H9 (cell line): Measurements from ENCODE around the gene HADH. TPM values are rescaled to one million over a fixed set of nuclear protein-coding genes. Genes with fewer than 3 reads are reported as not detected.

Experiments
- DNase-seq: peaks from one replicate; pipeline ENCODE4 v3.0.0-alpha.2; 2017
- H2AFZ ChIP-seq: one replicate; pipeline ENCODE4 v1.6.1; 2013; ENCODE audit warnings: mild to moderate bottlenecking, low read length, control low read depth, moderate library complexity
- H2AK5ac ChIP-seq: 2 replicates; pipeline ENCODE4 v1.6.1; 2013; ENCODE audit warnings: low read length, control low read depth, mixed read lengths; ENCODE audit not compliant: insufficient read length
- H2BK120ac ChIP-seq: one replicate; pipeline ENCODE4 v1.6.1; 2013; ENCODE audit warnings: low read depth, mild to moderate bottlenecking, low read length, control low read depth, inconsistent platforms; ENCODE audit not compliant: poor library complexity, severe bottlenecking
- H2BK12ac ChIP-seq: 2 replicates; pipeline ENCODE4 v1.6.1; 2013; ENCODE audit warnings: low read length, control low read depth, mixed read lengths, low read depth; ENCODE audit not compliant: insufficient read length
- H2BK15ac ChIP-seq: 2 replicates; pipeline ENCODE4 v1.6.1; 2013; ENCODE audit warnings: low read depth, low read length, control low read depth
- H2BK20ac ChIP-seq: one replicate; pipeline ENCODE4 v1.6.1; 2013; ENCODE audit warnings: low read depth, mild to moderate bottlenecking, low read length, control low read depth, inconsistent platforms; ENCODE audit not compliant: poor library complexity, severe bottlenecking
- H2BK5ac ChIP-seq: 2 replicates; pipeline ENCODE4 v1.6.1; 2013; ENCODE audit warnings: low read length, control low read depth, mixed read lengths; ENCODE audit not compliant: insufficient read length
- H3K14ac ChIP-seq: 2 replicates; pipeline ENCODE4 v1.6.1; 2013; ENCODE audit warnings: low read length, control low read depth; ENCODE audit not compliant: insufficient read depth
- H3K18ac ChIP-seq: 2 replicates; pipeline ENCODE4 v1.6.1; 2013; ENCODE audit warnings: low read depth, mild to moderate bottlenecking, mixed read lengths, low read length, control low read depth; ENCODE audit not compliant: insufficient read length
- H3K23ac ChIP-seq: 2 replicates; pipeline ENCODE4 v1.6.1; 2013; ENCODE audit warnings: low read length, control low read depth, mixed read lengths, low read depth; ENCODE audit not compliant: insufficient read length
- H3K23me2 ChIP-seq: 2 replicates; pipeline ENCODE4 v1.6.1; 2013; ENCODE audit warnings: low read depth, mild to moderate bottlenecking, mixed read lengths, low read length, control low read depth; ENCODE audit not compliant: insufficient read length, poor library complexity, severe bottlenecking
- H3K27ac ChIP-seq: 2 replicates; pipeline ENCODE4 v1.5.1; 2013; ENCODE audit warnings: low read length, control low read depth, mixed read lengths, low read depth; ENCODE audit not compliant: insufficient read length
- H3K27me3 ChIP-seq: 2 replicates; pipeline ENCODE4 v1.6.1; 2013; ENCODE audit warnings: low read length, control low read depth, inconsistent platforms; ENCODE audit not compliant: insufficient read depth
- H3K4ac ChIP-seq: 2 replicates; pipeline ENCODE4 v1.6.1; 2013; ENCODE audit warnings: low read depth, mild to moderate bottlenecking, control low read depth, inconsistent platforms, low read length, moderate library complexity
- H3K4me1 ChIP-seq: 2 replicates; pipeline ENCODE4 v1.6.1; 2013; ENCODE audit warnings: low read length, control low read depth, inconsistent platforms; ENCODE audit not compliant: insufficient read depth
- H3K4me2 ChIP-seq: 2 replicates; pipeline ENCODE4 v1.6.1; 2013; ENCODE audit warnings: low read length, control low read depth, mixed read lengths; ENCODE audit not compliant: insufficient read length, insufficient read depth
- H3K56ac ChIP-seq: 2 replicates; pipeline ENCODE4 v1.6.1; 2013; ENCODE audit warnings: low read depth, mild to moderate bottlenecking, mixed read lengths, low read length, control low read depth; ENCODE audit not compliant: insufficient read length
- H3K79me1 ChIP-seq: 2 replicates; pipeline ENCODE4 v1.6.1; 2013; ENCODE audit warnings: low read depth, mild to moderate bottlenecking, moderate library complexity, low read length, control low read depth, inconsistent platforms; ENCODE audit not compliant: insufficient read depth, poor library complexity, severe bottlenecking
- H3K79me2 ChIP-seq: 2 replicates; pipeline ENCODE4 v1.6.1; 2013; ENCODE audit warnings: low read length, control low read depth, inconsistent platforms; ENCODE audit not compliant: insufficient read depth
- H3K9ac ChIP-seq: 2 replicates; pipeline ENCODE4 v1.6.1; 2013; ENCODE audit warnings: low read length, control low read depth, mixed read lengths; ENCODE audit not compliant: insufficient read length; ENCODE audit errors: extremely low read depth
- H3K9me3 ChIP-seq: one replicate; pipeline ENCODE4 v1.6.1; 2013; ENCODE audit warnings: low read depth, low read length, inconsistent platforms; ENCODE audit not compliant: control insufficient read depth
- H3T11ph ChIP-seq: one replicate; pipeline ENCODE4 v1.6.1; 2013; ENCODE audit warnings: mild to moderate bottlenecking, low read length, control low read depth, inconsistent platforms
- H4K20me1 ChIP-seq: one replicate; pipeline ENCODE4 v1.6.1; 2013; ENCODE audit not compliant: control insufficient read depth, insufficient read length, insufficient read depth
- H4K5ac ChIP-seq: 2 replicates; pipeline ENCODE4 v1.6.1; 2013; ENCODE audit warnings: low read depth, mild to moderate bottlenecking, mixed read lengths, low read length, control low read depth; ENCODE audit not compliant: insufficient read length
- H4K8ac ChIP-seq: replicated peaks from 2 replicates; pipeline ENCODE4 v1.6.1; 2013; ENCODE audit warnings: low read length, control low read depth, mixed read lengths, low read depth; ENCODE audit not compliant: insufficient read length
- H4K91ac ChIP-seq: 2 replicates; pipeline ENCODE4 v1.6.1; 2013; ENCODE audit warnings: low read depth, mild to moderate bottlenecking, moderate library complexity, mixed read lengths, low read length, control low read depth; ENCODE audit not compliant: insufficient read length
- H3K27ac Mint-ChIP-seq, 3 experiments: 2 replicates in 2 of 3; 3 replicates in 1 of 3; pipeline ENCODE4 v1.8.0; 2020 to 2021; ENCODE audit warnings: mixed read lengths in 3 of 3, mild to moderate bottlenecking in 1 of 3, moderate library complexity in 1 of 3
- H3K27me3 Mint-ChIP-seq: 2 replicates; pipeline ENCODE4 v1.8.0; 2021; ENCODE audit warnings: low read depth, mild to moderate bottlenecking, moderate library complexity, mixed read lengths
- H3K36me3 Mint-ChIP-seq, 3 experiments: 2 replicates in 2 of 3; 3 replicates in 1 of 3; pipeline ENCODE4 v1.8.0; 2020 to 2021; ENCODE audit warnings: low read depth in 3 of 3, mixed read lengths in 3 of 3; ENCODE audit not compliant: insufficient read depth in 1 of 3
- H3K4me1 Mint-ChIP-seq, 2 experiments: 2 replicates each; pipeline ENCODE4 v1.8.0; 2020; ENCODE audit warnings: mixed read lengths in 2 of 2
- H3K4me3 Mint-ChIP-seq, 2 experiments: 2 replicates in 1 of 2; 3 replicates in 1 of 2; pipeline ENCODE4 v1.8.0; 2020 to 2021; ENCODE audit warnings: mild to moderate bottlenecking in 2 of 2, mixed read lengths in 2 of 2, moderate library complexity in 1 of 2
- H3K9me3 Mint-ChIP-seq, 2 experiments: 2 replicates in 1 of 2; 3 replicates in 1 of 2; pipeline ENCODE4 v1.8.0; 2020; ENCODE audit warnings: mild to moderate bottlenecking in 2 of 2, mixed read lengths in 2 of 2, moderate library complexity in 1 of 2
- CTCF ChIP-seq: fragments of 200-600 bp; sonication (generic); conservative IDR thresholded peaks from 3 replicates; pipeline ENCODE4 v1.8.0; 2021; ENCODE audit warnings: antibody characterized with exemption, mild to moderate bottlenecking
- WGBS: extraction: QIAGEN DNeasy Blood & Tissue Kit; methylation state at CpG from one replicate; pipeline ENCODE4 v1.1.7; 2013; ENCODE audit warnings: missing lambda C conversion rate, low lambda C conversion rate, mixed read lengths; ENCODE audit not compliant: insufficient read length; ENCODE audit errors: extremely low coverage; 5-methylcytosine and 5-hydroxymethylcytosine counted together
- total RNA-seq: library from RNA; stranded (reverse); gene quantifications from 2 replicates; pipeline ENCODE4 v1.2.1, GENCODE V29; 2021

HADH gene
- total RNA-seq, 1 experiment from 2014 or later = 44.4 TPM

DNA sequence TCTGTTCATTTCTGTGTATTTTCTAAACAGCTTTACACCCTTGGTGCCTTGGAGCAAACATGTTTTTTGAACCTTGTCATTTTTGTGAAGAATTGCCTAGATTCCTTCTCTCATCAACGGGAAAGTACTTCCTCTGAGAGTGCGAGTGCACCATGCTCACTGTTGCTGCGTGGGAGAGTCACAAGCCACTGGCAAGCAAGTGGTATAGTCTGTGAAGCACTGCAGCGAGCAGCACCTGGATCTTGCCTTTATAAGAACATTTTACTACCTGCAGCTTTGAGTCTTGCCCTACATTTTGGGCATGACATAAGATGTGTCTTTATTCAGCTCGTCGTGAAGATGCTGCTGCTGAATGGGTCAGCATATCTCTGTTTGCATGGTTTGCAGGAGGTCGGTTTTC lies 44.9 kb downstream of the HADH start:
- Histone ChIP-seq H3K18ac (no peak overlapping the region), H2BK12ac (no peak overlapping the region), H2AK5ac (no peak overlapping the region), H3K27me3 (no peaks in the 10 kb centered on the region), H2BK5ac (no peak overlapping the region), H2AFZ (no peak overlapping the region), H3K4me2 (no peak overlapping the region), H3K23ac (no peak overlapping the region), H2BK20ac (no peak overlapping the region), H2BK120ac (no peak overlapping the region), H3K27ac (no peak overlapping the region), H3K56ac (no peak overlapping the region), H4K20me1 (no peaks in the 10 kb centered on the region), H3K4ac (no peak overlapping the region), H3K23me2 (no peaks in the 10 kb centered on the region), H2BK15ac (no peak overlapping the region), H3K79me2 (no peaks in the 10 kb centered on the region), H3K79me1 (no peaks in the 10 kb centered on the region), H3K9me3 (no peaks in the 10 kb centered on the region), H3K9ac (no peak overlapping the region), H4K91ac (no peak overlapping the region), H4K8ac (no peak overlapping the region), H3K14ac (no peak overlapping the region), H4K5ac (no peak overlapping the region), H3K4me1 (no peaks in the 10 kb centered on the region), H3T11ph (no peak overlapping the region)
- Mint-ChIP-seq H3K27ac (no peak overlapping the region), H3K27me3 (no peaks in the 10 kb centered on the region), H3K4me3 (no peak overlapping the region), H3K36me3 (peaks cover 12 to 30% (median 25%) of the 10 kb centered on the region in 3 experiments), H3K9me3 (no peaks in the 10 kb centered on the region), H3K4me1 (peaks cover 2 to 6% of the 10 kb centered on the region in 2 experiments; a peak in 1 of 4 replicates)
- no peak for DNase-seq
- no CpG with 5 or more reads among the region's 7 CpGs for WGBS
- no peak for TF ChIP-seq CTCF
